HepG2 (cell line): ENCODE data around the gene SMAD6. TPM values are rescaled to one million over a fixed set of nuclear protein-coding genes. Genes with fewer than 3 reads are reported as not detected.

Experiments
- ATAC-seq: fragments of 200-7000 bp; cut with Tn5 transposase; 3 replicates; pipeline ENCODE4 v1.9.1; 2020; ENCODE audit warnings: mild to moderate bottlenecking, moderate library complexity
- BruUV-seq: library from RNA; stranded (reverse); fragments of 400-500 nt; replicated peaks from 2 replicates; lab custom pipeline; 2021; lab: Mats Ljungman, UMichigan
- CTCF ChIA-PET: fragments of 300-600 bp; formaldehyde crosslinking; extraction: SDS; loops from one replicate; lab custom pipeline; 2021; ENCODE audit warnings: low total read pairs, inconsistent platforms, low intra/inter-chr PET ratio; lab: Yijun Ruan, JAX
- POLR2A ChIA-PET: fragments of 350-600 bp; sonication (Branson Sonifier 250); formaldehyde crosslinking; loops from one replicate; lab custom pipeline; 2020; ENCODE audit warnings: antibody characterized with exemption, inconsistent platforms; lab: Yijun Ruan, JAX
- DNase-seq: peaks from one replicate; pipeline ENCODE4 v3.0.0-alpha.2; 2015; ENCODE audit warnings: low spot score
- FAIRE-seq: peaks from 3 replicates; lab custom pipeline; 2011; peaks lifted over from hg19 to GRCh38; lab: Jason Lieb, UNC
- H2AFZ ChIP-seq: one replicate; pipeline ENCODE4 v1.6.1; 2011; ENCODE audit warnings: low read length, inconsistent platforms
- H3K27ac ChIP-seq: fragments of 300-600 bp; 3 replicates; pipeline ENCODE4 v1.8.0; 2011; ENCODE audit warnings: mixed run types, mild to moderate bottlenecking, mixed read lengths, low read length, inconsistent platforms; ENCODE audit not compliant: insufficient read depth; ENCODE audit errors: extremely low read length
- H3K27me3 ChIP-seq, 2 experiments: fragments of 200-600 bp in 1 of 2; 2 replicates in 1 of 2; 3 replicates in 1 of 2; pipeline versions ENCODE4 v1.6.0 to v1.8.0; 2011; ENCODE audit warnings: low read length in 2 of 2, mild to moderate bottlenecking in 2 of 2, moderate library complexity in 2 of 2, inconsistent platforms in 1 of 2; ENCODE audit not compliant: insufficient read depth in 2 of 2, control insufficient read depth in 1 of 2
- H3K36me3 ChIP-seq, 2 experiments: fragments of 200-600 bp in 1 of 2; replicated peaks in 1 of 2; 2 replicates in 1 of 2; 3 replicates in 1 of 2; pipeline versions ENCODE4 v1.5.1 to v1.8.0; 2011; ENCODE audit warnings: low read length in 2 of 2, inconsistent platforms in 1 of 2; ENCODE audit not compliant: insufficient read depth in 2 of 2, control insufficient read depth in 1 of 2
- H3K4me1 ChIP-seq: 2 replicates; pipeline ENCODE4 v1.5.1; 2012; ENCODE audit warnings: low read length, inconsistent platforms; ENCODE audit not compliant: insufficient read depth
- H3K4me2 ChIP-seq: 2 replicates; pipeline ENCODE4 v1.6.0; 2011; ENCODE audit warnings: low read depth, low read length, inconsistent platforms
- H3K4me3 ChIP-seq, 3 experiments: fragments of 200-600 bp in 1 of 3; sonication (generic), shearing (Covaris generic) in 1 of 3; replicated peaks in 1 of 3; 2 replicates each; pipeline ENCODE4 v1.5.1; 2011 to 2016; ENCODE audit warnings: low read length in 3 of 3, inconsistent platforms in 2 of 3, low read depth in 2 of 3, mild to moderate bottlenecking in 2 of 3, control low read depth in 1 of 3, mixed read lengths in 1 of 3; ENCODE audit not compliant: insufficient read depth in 1 of 3
- H3K79me2 ChIP-seq: one replicate; pipeline ENCODE4 v1.6.1; 2011; ENCODE audit warnings: low read length, inconsistent platforms; ENCODE audit not compliant: insufficient read depth
- H3K9ac ChIP-seq: 2 replicates; pipeline ENCODE4 v1.6.0; 2011; ENCODE audit warnings: mild to moderate bottlenecking, low read depth, low read length, inconsistent platforms; ENCODE audit not compliant: insufficient read depth
- H3K9me3 ChIP-seq: 2 replicates; pipeline ENCODE4 v1.5.1; 2012; ENCODE audit warnings: mild to moderate bottlenecking, low read length
- H4K20me1 ChIP-seq: 2 replicates; pipeline ENCODE4 v1.6.0; 2011; ENCODE audit warnings: inconsistent platforms, mild to moderate bottlenecking, low read length, moderate library complexity; ENCODE audit not compliant: insufficient read depth
- GPBP1L1 ChIP-seq: sonication (generic); formaldehyde crosslinking; IDR thresholded peaks from 2 replicates; pipeline ENCODE4 v1.5.0; 2020; ENCODE audit warnings: mild to moderate bottlenecking, missing genetic modification reagents
- KDM4B ChIP-seq: sonication (generic); formaldehyde crosslinking; IDR thresholded peaks from 2 replicates; pipeline ENCODE4 v1.4.0; 2020; ENCODE audit warnings: missing genetic modification reagents
- MAF1 ChIP-seq: sonication (generic); formaldehyde crosslinking; IDR thresholded peaks from 2 replicates; pipeline ENCODE4 v1.5.0; 2020; ENCODE audit warnings: missing genetic modification reagents, borderline replicate concordance
- MIXL1 ChIP-seq: IDR thresholded peaks from 2 replicates; pipeline ENCODE4 v1.6.1; 2016
- MLLT10 ChIP-seq: sonication (generic); formaldehyde crosslinking; IDR thresholded peaks from 2 replicates; pipeline ENCODE4 v1.4.0; 2020; ENCODE audit warnings: missing genetic modification reagents
- NAIF1 ChIP-seq: sonication (generic); formaldehyde crosslinking; IDR thresholded peaks from 2 replicates; pipeline ENCODE4 v1.5.0; 2020; ENCODE audit warnings: mild to moderate bottlenecking, missing genetic modification reagents, borderline replicate concordance
- POLR2AphosphoS5 ChIP-seq: IDR thresholded peaks from 2 replicates; pipeline ENCODE4 v1.6.1; 2012; ENCODE audit warnings: low read depth, low read length
- RNF2 ChIP-seq: fragments of 450-650 bp; conservative IDR thresholded peaks from 2 replicates; pipeline ENCODE4 v1.6.1; 2016; ENCODE audit warnings: low read depth
- SP2 ChIP-seq: sonication (generic); formaldehyde crosslinking; IDR thresholded peaks from 2 replicates; pipeline ENCODE4 v1.5.1; 2020; ENCODE audit warnings: mild to moderate bottlenecking, missing genetic modification reagents
- SUZ12 ChIP-seq: fragments of 150-350 bp; IDR thresholded peaks from 2 replicates; pipeline ENCODE4 v1.6.1; 2014; ENCODE audit warnings: low read depth, low read length
- TCF7 ChIP-seq: sonication (generic); IDR thresholded peaks from 2 replicates; pipeline ENCODE4 v1.6.1; 2016; ENCODE audit warnings: antibody characterized with exemption, low read depth
- ZFP37 ChIP-seq: sonication (generic); formaldehyde crosslinking; IDR thresholded peaks from 2 replicates; pipeline ENCODE4 v1.4.0; 2020; ENCODE audit warnings: missing genetic modification reagents, borderline replicate concordance
- ZFP82 ChIP-seq: sonication (generic); formaldehyde crosslinking; IDR thresholded peaks from 2 replicates; pipeline ENCODE4 v1.5.1; 2020; ENCODE audit warnings: mild to moderate bottlenecking, missing genetic modification reagents, borderline replicate concordance
- ZNF10 ChIP-seq: sonication (generic); formaldehyde crosslinking; IDR thresholded peaks from 2 replicates; pipeline ENCODE4 v1.4.0; 2020; ENCODE audit warnings: mild to moderate bottlenecking, low read depth, missing genetic modification reagents, borderline replicate concordance
- ZNF124 ChIP-seq: sonication (generic); formaldehyde crosslinking; IDR thresholded peaks from 2 replicates; pipeline ENCODE4 v1.4.0; 2020; ENCODE audit warnings: missing genetic modification reagents
- ZNF468 ChIP-seq: sonication (generic); formaldehyde crosslinking; IDR thresholded peaks from 2 replicates; pipeline ENCODE4 v1.8.0; 2022; ENCODE audit warnings: mild to moderate bottlenecking, moderate library complexity, missing genetic modification reagents
- ZNF501 ChIP-seq: sonication (generic); formaldehyde crosslinking; IDR thresholded peaks from 2 replicates; pipeline ENCODE4 v1.5.1; 2020; ENCODE audit warnings: mild to moderate bottlenecking, moderate library complexity, missing genetic modification reagents
- WGBS: methylation state at CpG from one replicate; pipeline ENCODE4 v1.1.6; 2017; ENCODE audit warnings: low lambda C conversion rate; 5-methylcytosine and 5-hydroxymethylcytosine counted together
- in situ Hi-C: cut with HindIII; loops from 2 replicates; pipeline ENCODE4 v1.10.0; 2017; ENCODE audit warnings: low pct_unique_long_range_greater_than_20kb; ENCODE audit not compliant: extremely low pct_ligation_motif_present
- intact Hi-C: fragments of 100-400 bp; cut with micrococcal nuclease; formaldehyde crosslinking; loops from one replicate; pipeline ENCODE4 v1.10.0; 2022; ENCODE audit not compliant: unreplicated experiment
- polyA plus RNA-seq, 8 experiments: library from polyadenylated mRNA; depleted of rRNA in 3 of 8; stranded (reverse) in 7 of 8; unstranded in 1 of 8; fragments of >200 nt; fragmentation: Illumina TruSeq in 4 of 8; extraction: Trizol in 4 of 8; gene quantifications; 2 replicates each; pipeline versions ENCODE4 v1.2.1 to v1.2.3, GENCODE V29; 2011 to 2016; ENCODE audit warnings: low read depth in 4 of 8, missing spikeins in 1 of 8, mixed read lengths in 1 of 8; ENCODE audit not compliant: insufficient read depth in 1 of 8
- total RNA-seq, 5 experiments: library from RNA; depleted of rRNA; stranded (reverse); fragments of >200 nt; fragmentation: Illumina TruSeq; extraction: Trizol; gene quantifications; 2 replicates each; pipeline ENCODE4 v1.2.3, GENCODE V29; 2016; ENCODE audit warnings: low read depth in 1 of 5
- TF ChIP-seq, protein P1 (sequence below): sonication (generic); formaldehyde crosslinking; IDR thresholded peaks from 2 replicates; pipeline ENCODE4 v1.4.0; 2020; ENCODE audit warnings: missing genetic modification reagents
- TF ChIP-seq, protein P2 (sequence below): sonication (generic); formaldehyde crosslinking; conservative IDR thresholded peaks from 2 replicates; pipeline ENCODE4 v1.4.0; 2020; ENCODE audit warnings: missing genetic modification reagents
- TF ChIP-seq, protein P3 (sequence below): sonication (generic); formaldehyde crosslinking; IDR thresholded peaks from 2 replicates; pipeline ENCODE4 v1.4.0; 2020; ENCODE audit warnings: missing genetic modification reagents, borderline replicate concordance

Gene SMAD6
- total and polyA plus RNA-seq, 2 of the 13 experiments (the other 11 are each of a cell fraction or from before 2014, with no cell fraction given), result 3.3 to 4.4 TPM

GRCh38 chr15:66655997-66656396, 46.0 kb upstream of the SMAD6 start:
- no TSS peak for BruUV-seq
- H3K9ac ChIP-seq, result no peak overlapping the region
- ChIA-PET POLR2A (no interaction called here), CTCF (no interaction called here)
- peaks cover 23% of the 10 kb centered on the region for H3K4me1 ChIP-seq
- in situ Hi-C loops, result no loop called here
- H3K27ac ChIP-seq, result no peak overlapping the region
- WGBS, result 67% methylated on average over 1 of the region's 2 CpGs
- H3K9me3 ChIP-seq, result no peaks in the 10 kb centered on the region
- no peak overlapping the region for H2AFZ ChIP-seq
- FAIRE-seq (no peak), ATAC-seq (no peak), DNase-seq (no peak)
- no peak for TF ChIP-seq MLLT10
- no peak for TF ChIP-seq POLR2AphosphoS5
- no peak for TF ChIP-seq ZNF10
- no peak for TF ChIP-seq RNF2
- TF ChIP-seq, protein P1, sequence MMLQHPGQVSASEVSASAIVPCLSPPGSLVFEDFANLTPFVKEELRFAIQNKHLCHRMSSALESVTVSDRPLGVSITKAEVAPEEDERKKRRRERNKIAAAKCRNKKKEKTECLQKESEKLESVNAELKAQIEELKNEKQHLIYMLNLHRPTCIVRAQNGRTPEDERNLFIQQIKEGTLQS (CRISPR knock-in tag), result no peak
- TF ChIP-seq, protein P2, sequence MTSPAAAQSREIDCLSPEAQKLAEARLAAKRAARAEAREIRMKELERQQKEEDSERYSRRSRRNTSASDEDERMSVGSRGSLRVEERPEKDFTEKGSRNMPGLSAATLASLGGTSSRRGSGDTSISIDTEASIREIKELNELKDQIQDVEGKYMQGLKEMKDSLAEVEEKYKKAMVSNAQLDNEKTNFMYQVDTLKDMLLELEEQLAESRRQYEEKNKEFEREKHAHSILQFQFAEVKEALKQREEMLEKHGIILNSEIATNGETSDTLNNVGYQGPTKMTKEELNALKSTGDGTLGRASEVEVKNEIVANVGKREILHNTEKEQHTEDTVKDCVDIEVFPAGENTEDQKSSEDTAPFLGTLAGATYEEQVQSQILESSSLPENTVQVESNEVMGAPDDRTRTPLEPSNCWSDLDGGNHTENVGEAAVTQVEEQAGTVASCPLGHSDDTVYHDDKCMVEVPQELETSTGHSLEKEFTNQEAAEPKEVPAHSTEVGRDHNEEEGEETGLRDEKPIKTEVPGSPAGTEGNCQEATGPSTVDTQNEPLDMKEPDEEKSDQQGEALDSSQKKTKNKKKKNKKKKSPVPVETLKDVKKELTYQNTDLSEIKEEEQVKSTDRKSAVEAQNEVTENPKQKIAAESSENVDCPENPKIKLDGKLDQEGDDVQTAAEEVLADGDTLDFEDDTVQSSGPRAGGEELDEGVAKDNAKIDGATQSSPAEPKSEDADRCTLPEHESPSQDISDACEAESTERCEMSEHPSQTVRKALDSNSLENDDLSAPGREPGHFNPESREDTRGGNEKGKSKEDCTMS, result no peak
- TF ChIP-seq GPBP1L1 (CRISPR knock-in tag), result no peak
- no peak for TF ChIP-seq NAIF1 (CRISPR knock-in tag)
- TF ChIP-seq, protein P3, sequence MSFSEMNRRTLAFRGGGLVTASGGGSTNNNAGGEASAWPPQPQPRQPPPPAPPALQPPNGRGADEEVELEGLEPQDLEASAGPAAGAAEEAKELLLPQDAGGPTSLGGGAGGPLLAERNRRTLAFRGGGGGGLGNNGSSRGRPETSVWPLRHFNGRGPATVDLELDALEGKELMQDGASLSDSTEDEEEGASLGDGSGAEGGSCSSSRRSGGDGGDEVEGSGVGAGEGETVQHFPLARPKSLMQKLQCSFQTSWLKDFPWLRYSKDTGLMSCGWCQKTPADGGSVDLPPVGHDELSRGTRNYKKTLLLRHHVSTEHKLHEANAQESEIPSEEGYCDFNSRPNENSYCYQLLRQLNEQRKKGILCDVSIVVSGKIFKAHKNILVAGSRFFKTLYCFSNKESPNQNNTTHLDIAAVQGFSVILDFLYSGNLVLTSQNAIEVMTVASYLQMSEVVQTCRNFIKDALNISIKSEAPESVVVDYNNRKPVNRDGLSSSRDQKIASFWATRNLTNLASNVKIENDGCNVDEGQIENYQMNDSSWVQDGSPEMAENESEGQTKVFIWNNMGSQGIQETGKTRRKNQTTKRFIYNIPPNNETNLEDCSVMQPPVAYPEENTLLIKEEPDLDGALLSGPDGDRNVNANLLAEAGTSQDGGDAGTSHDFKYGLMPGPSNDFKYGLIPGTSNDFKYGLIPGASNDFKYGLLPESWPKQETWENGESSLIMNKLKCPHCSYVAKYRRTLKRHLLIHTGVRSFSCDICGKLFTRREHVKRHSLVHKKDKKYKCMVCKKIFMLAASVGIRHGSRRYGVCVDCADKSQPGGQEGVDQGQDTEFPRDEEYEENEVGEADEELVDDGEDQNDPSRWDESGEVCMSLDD (CRISPR knock-in tag), result no peak
- TF ChIP-seq ZNF124 (CRISPR knock-in tag), result no peak
- no peak for TF ChIP-seq MIXL1 (CRISPR knock-in tag)
- TF ChIP-seq KDM4B (CRISPR knock-in tag), result no peak
- TF ChIP-seq ZNF468, result no peak
- TF ChIP-seq SP2 (CRISPR knock-in tag), result no peak
- TF ChIP-seq TCF7, result no peak
- TF ChIP-seq ZFP37 (CRISPR knock-in tag), result no peak
- no peak for TF ChIP-seq ZFP82 (CRISPR knock-in tag)
- no peak for TF ChIP-seq SUZ12
- no peak for TF ChIP-seq MAF1 (CRISPR knock-in tag)
- TF ChIP-seq ZNF501 (CRISPR knock-in tag), result no peak
- H3K27me3 ChIP-seq, result no peaks in the 10 kb centered on the region
- no peak overlapping the region for H3K4me2 ChIP-seq
- no peaks in the 10 kb centered on the region for H3K79me2 ChIP-seq
- no peaks in the 10 kb centered on the region for H3K36me3 ChIP-seq
- intact Hi-C loops, result no loop called here
- no peak overlapping the region for H3K4me3 ChIP-seq
- no peaks in the 10 kb centered on the region for H4K20me1 ChIP-seq
